ENCODE results near the gene APBB2. TPM values are rescaled to one million over a fixed set of nuclear protein-coding genes. Genes with fewer than 3 reads are reported as not detected.

The APBB2 gene
- total and polyA plus RNA-seq, 2 of the 8 experiments (the other 6 are each of a cell fraction or from before 2014, with no cell fraction given) = 58.7 to 59.4 TPM

GRCh38 chr4:41129128-41129754 lies 85.1 kb downstream of the APBB2 start (continued):
- TF ChIP-seq MAFK (IDR thresholded peaks at IDR 0.05; ENCODE audit: low read depth, low read length) = no peak
- no peak for TF ChIP-seq HDAC2 (IDR thresholded peaks at IDR 0.05; ENCODE audit: borderline replicate concordance in 1 of 2, low read depth in 2 of 2, low read length in 2 of 2)
- TF ChIP-seq BCL11A (IDR thresholded peaks at IDR 0.05; ENCODE audit: low read depth in 2 of 2, low read length in 2 of 2) = no peak
- TF ChIP-seq TBP (IDR thresholded peaks at IDR 0.05; ENCODE audit: low read depth, low read length) = no peak

All from H1 (cell line).